H1 (cell line): ENCODE results near the gene TCTN3. TPM values are rescaled to one million over a fixed set of nuclear protein-coding genes. Genes with fewer than 3 reads are reported as not detected.

Experiments used
- CTCF ChIA-PET: fragments of 300-600 bp; sonication (Branson Sonifier 250); formaldehyde crosslinking; loops from one replicate; lab custom pipeline; 2021; ENCODE audit not compliant: partially characterized antibody; lab: Charles Lee
- POLR2A ChIA-PET: fragments of 300-600 bp; sonication (Branson Sonifier 250); formaldehyde crosslinking; loops from one replicate; lab custom pipeline; 2021; ENCODE audit warnings: inconsistent platforms; ENCODE audit not compliant: partially characterized antibody; lab: Charles Lee
- DNase-seq, 2 experiments: peaks; one replicate each; pipeline versions ENCODE4 v3.0.0 to v3.0.0-alpha.2; 2010 to 2022; ENCODE audit warnings: low spot score in 2 of 2, low read depth in 1 of 2, mixed read lengths in 1 of 2
- FAIRE-seq: peaks from 2 replicates; lab custom pipeline; 2011; peaks lifted over from hg19 to GRCh38; lab: Jason Lieb, UNC
- H2AFZ ChIP-seq: 2 replicates; pipeline ENCODE4 v1.8.1; 2012; ENCODE audit warnings: low read length, inconsistent platforms
- H2AK5ac ChIP-seq: 2 replicates; pipeline ENCODE4 v1.6.1; 2013; ENCODE audit warnings: low read depth, low read length
- H2BK120ac ChIP-seq: replicated peaks from 2 replicates; pipeline ENCODE3; 2013; ENCODE audit warnings: low read depth, low read length, inconsistent platforms
- H2BK12ac ChIP-seq: 2 replicates; pipeline ENCODE4 v1.6.1; 2013; ENCODE audit warnings: low read depth, low read length
- H2BK15ac ChIP-seq: 2 replicates; pipeline ENCODE4 v1.6.1; 2013; ENCODE audit warnings: low read length
- H2BK20ac ChIP-seq: 2 replicates; pipeline ENCODE4 v1.6.1; 2013; ENCODE audit warnings: low read length
- H2BK5ac ChIP-seq: 2 replicates; pipeline ENCODE4 v1.6.1; 2013; ENCODE audit warnings: low read depth, low read length
- H3K14ac ChIP-seq: 2 replicates; pipeline ENCODE4 v1.6.1; 2013; ENCODE audit warnings: inconsistent platforms; ENCODE audit not compliant: insufficient read length
- H3K18ac ChIP-seq: 2 replicates; pipeline ENCODE4 v1.6.1; 2013; ENCODE audit warnings: low read length; ENCODE audit errors: extremely low read depth
- H3K23ac ChIP-seq: 2 replicates; pipeline ENCODE4 v1.6.1; 2013; ENCODE audit warnings: inconsistent platforms; ENCODE audit not compliant: insufficient read length
- H3K23me2 ChIP-seq: 2 replicates; pipeline ENCODE4 v1.6.1; 2013; ENCODE audit warnings: low read depth, low read length
- H3K27ac ChIP-seq: 2 replicates; pipeline ENCODE4 v1.6.1; 2011; ENCODE audit warnings: low read depth, low read length, inconsistent platforms
- H3K27me3 ChIP-seq, 4 experiments: replicated peaks in 1 of 4; 1 replicate in 1 of 4; 2 replicates in 3 of 4; pipeline versions ENCODE4 v1.6.1 to v1.8.1; 2011 to 2013; ENCODE audit warnings: low read length in 3 of 4, mild to moderate bottlenecking in 3 of 4, inconsistent platforms in 2 of 4, mixed read lengths in 2 of 4, moderate library complexity in 1 of 4; ENCODE audit not compliant: control insufficient read depth in 3 of 4, insufficient read depth in 3 of 4; ENCODE audit errors: extremely low read depth in 1 of 4
- H3K36me3 ChIP-seq, 4 experiments: 2 replicates each; pipeline versions ENCODE4 v1.6.1 to v1.8.1; 2011 to 2013; ENCODE audit warnings: mild to moderate bottlenecking in 4 of 4, low read length in 3 of 4, moderate library complexity in 2 of 4, control low read depth in 1 of 4, inconsistent platforms in 1 of 4; ENCODE audit not compliant: insufficient read depth in 4 of 4, control insufficient read depth in 2 of 4
- H3K4ac ChIP-seq: replicated peaks from 2 replicates; pipeline ENCODE3; 2013; ENCODE audit warnings: low read length, low read depth, mixed read lengths, inconsistent platforms; ENCODE audit not compliant: insufficient read length
- H3K4me1 ChIP-seq, 4 experiments: replicated peaks in 1 of 4; 1 replicate in 1 of 4; 2 replicates in 3 of 4; pipeline versions ENCODE4 v1.6.1 to v1.8.1; 2011 to 2013; ENCODE audit warnings: low read length in 3 of 4, inconsistent platforms in 2 of 4, mixed read lengths in 1 of 4; ENCODE audit not compliant: insufficient read depth in 4 of 4, control insufficient read depth in 3 of 4
- H3K4me2 ChIP-seq, 2 experiments: 2 replicates each; pipeline versions ENCODE4 v1.6.1 to v1.8.1; 2011 to 2013; ENCODE audit warnings: low read depth in 2 of 2, low read length in 2 of 2, control low read depth in 1 of 2, inconsistent platforms in 1 of 2, mild to moderate bottlenecking in 1 of 2; ENCODE audit not compliant: insufficient read depth in 1 of 2
- H3K4me3 ChIP-seq, 4 experiments: fragments of 200-600, 300-600 bp in 1 of 4; sonication (generic), shearing (Covaris generic), sonication (Bioruptor Twin) in 1 of 4; 2 replicates each; pipeline versions ENCODE4 v1.5.1 to v1.8.1; 2011 to 2016; ENCODE audit warnings: low read length in 4 of 4, low read depth in 3 of 4, control low read depth in 2 of 4, inconsistent platforms in 2 of 4, mild to moderate bottlenecking in 2 of 4, mixed read lengths in 1 of 4, moderate library complexity in 1 of 4; ENCODE audit not compliant: insufficient read depth in 2 of 4; ENCODE audit errors: extremely low read depth in 1 of 4
- H3K56ac ChIP-seq: replicated peaks from 2 replicates; pipeline ENCODE3; 2013; ENCODE audit warnings: low read depth, mild to moderate bottlenecking, mixed read lengths, low read length, inconsistent platforms; ENCODE audit not compliant: insufficient read length
- H3K79me1 ChIP-seq: 2 replicates; pipeline ENCODE4 v1.6.1; 2013; ENCODE audit warnings: low read depth, low read length, control low read depth
- H3K79me2 ChIP-seq, 2 experiments: 2 replicates each; pipeline versions ENCODE4 v1.6.1 to v1.8.1; 2012 to 2013; ENCODE audit warnings: low read length in 2 of 2, mild to moderate bottlenecking in 2 of 2, inconsistent platforms in 1 of 2; ENCODE audit not compliant: insufficient read depth in 2 of 2, control insufficient read depth in 1 of 2
- H3K9ac ChIP-seq, 4 experiments: replicated peaks in 1 of 4; 1 replicate in 1 of 4; 2 replicates in 3 of 4; pipeline versions ENCODE4 v1.6.1 to v1.8.1; 2011 to 2013; ENCODE audit warnings: low read depth in 3 of 4, low read length in 3 of 4, control low read depth in 2 of 4, mild to moderate bottlenecking in 2 of 4, moderate library complexity in 2 of 4, inconsistent platforms in 1 of 4; ENCODE audit errors: extremely low read depth in 1 of 4
- H3K9me3 ChIP-seq, 2 experiments: 2 replicates each; pipeline versions ENCODE4 v1.6.1 to v1.8.1; 2012 to 2013; ENCODE audit warnings: mild to moderate bottlenecking in 2 of 2, moderate library complexity in 2 of 2, control low read depth in 1 of 2, inconsistent platforms in 1 of 2, low read depth in 1 of 2, low read length in 1 of 2, mixed read lengths in 1 of 2; ENCODE audit not compliant: insufficient read depth in 2 of 2
- H4K20me1 ChIP-seq, 2 experiments: replicated peaks in 1 of 2; 2 replicates each; pipeline versions ENCODE3 to v1.8.1; 2011 to 2013; ENCODE audit warnings: inconsistent platforms in 2 of 2, low read length in 2 of 2, mild to moderate bottlenecking in 1 of 2; ENCODE audit not compliant: insufficient read depth in 2 of 2, control insufficient read depth in 1 of 2
- H4K5ac ChIP-seq: 2 replicates; pipeline ENCODE4 v1.6.1; 2013; ENCODE audit warnings: low read length, low read depth, mixed read lengths, inconsistent platforms; ENCODE audit not compliant: insufficient read length
- H4K8ac ChIP-seq: 2 replicates; pipeline ENCODE4 v1.8.0; 2013; ENCODE audit warnings: mild to moderate bottlenecking, moderate library complexity, low read length, inconsistent platforms; ENCODE audit not compliant: insufficient read depth; ENCODE audit errors: extremely low read depth
- H4K91ac ChIP-seq: replicated peaks from 2 replicates; pipeline ENCODE3; 2013; ENCODE audit warnings: low read length, mixed read lengths, inconsistent platforms; ENCODE audit not compliant: insufficient read length
- JUN ChIP-seq: IDR thresholded peaks from 2 replicates; pipeline ENCODE4 v1.6.1; 2011; ENCODE audit warnings: low read depth, mild to moderate bottlenecking, improper control_type of control experiment, low read length
- RXRA ChIP-seq: IDR thresholded peaks from 2 replicates; pipeline ENCODE4 v1.6.1; 2011; ENCODE audit warnings: low read depth, mild to moderate bottlenecking, low read length, moderate library complexity; ENCODE audit not compliant: insufficient read depth
- SIX5 ChIP-seq: IDR thresholded peaks from 2 replicates; pipeline ENCODE4 v1.6.1; 2011; ENCODE audit warnings: mild to moderate bottlenecking, low read depth, low read length
- whole genome bisulfite sequencing, 2 experiments: shearing (Covaris generic) in 1 of 2; methylation state at CpG; one replicate each; pipeline versions ENCODE4 v1.1.6 to v1.1.7; 2013 to 2015; ENCODE audit warnings: low lambda C conversion rate in 2 of 2, mixed read lengths in 2 of 2, inconsistent platforms in 1 of 2, low coverage in 1 of 2, missing lambda C conversion rate in 1 of 2; ENCODE audit not compliant: insufficient replicate concordance in 2 of 2, insufficient coverage in 1 of 2, insufficient read length in 1 of 2; ENCODE audit errors: extremely low coverage in 1 of 2, missing lambda C conversion rate in 1 of 2; 5-methylcytosine and 5-hydroxymethylcytosine counted together
- polyA plus RNA-seq, 7 experiments: library from polyadenylated mRNA; depleted of rRNA in 3 of 7; stranded (reverse) in 5 of 7; unstranded in 2 of 7; fragments of >200 nt in 5 of 7; fragments of 200-250 nt in 2 of 7; gene quantifications; 1 replicate in 5 of 7; 2 replicates in 1 of 7; 4 replicates in 1 of 7; pipeline versions ENCODE4 v1.2.1 to v1.2.3, GENCODE V29; 2011 to 2013; ENCODE audit warnings: missing spikeins in 2 of 7, mixed read lengths in 2 of 7
- total RNA-seq: library from RNA; stranded (reverse); fragmentation: NEBNext Ultra II Directional; extraction: Animal tissue kit (Norgen Biotek cat#: 25700); gene quantifications from 2 replicates; pipeline ENCODE4 v1.2.1, GENCODE V29; 2021

The TCTN3 gene
- total and polyA plus RNA-seq, 2 of the 8 experiments (the other 6 are each of a cell fraction or from before 2014, with no cell fraction given): 34.7 to 39.8 TPM

DNA sequence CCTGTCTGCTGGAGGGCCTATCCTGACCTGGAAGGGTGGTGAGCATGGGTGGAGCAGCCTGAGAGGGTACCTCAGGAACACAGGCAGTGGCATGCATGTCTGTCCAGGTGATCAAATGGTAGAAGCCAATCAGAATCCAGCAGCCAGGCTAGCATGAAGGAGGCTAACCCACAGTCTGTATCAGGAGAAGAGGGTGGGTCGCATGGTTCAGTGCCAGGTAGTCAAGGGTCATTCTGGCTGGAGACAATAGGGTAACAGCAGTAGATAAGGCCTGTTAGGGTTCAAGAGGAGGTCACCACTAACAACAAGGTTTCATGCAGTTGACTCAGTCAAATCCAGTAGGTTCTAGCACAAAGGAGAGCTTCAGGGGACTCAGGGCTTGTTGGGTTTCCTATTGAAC lies 47.6 kb downstream of the TCTN3 start:
- H2BK120ac ChIP-seq: no peak overlapping the region
- no peak overlapping the region for H3K56ac ChIP-seq
- no peak overlapping the region for H3K18ac ChIP-seq
- no peak overlapping the region for H2AK5ac ChIP-seq
- H3K36me3 ChIP-seq: peaks cover 4 to 35% (median 18%) of the 10 kb centered on the region in 4 experiments
- FAIRE-seq (no peak), DNase-seq (no peak)
- H2AFZ ChIP-seq: no peak overlapping the region
- H3K79me2 ChIP-seq: peaks cover 0 to 23% of the 10 kb centered on the region in 2 experiments; a peak in 1 of 4 replicates
- no peak overlapping the region for H3K23ac ChIP-seq
- no peak overlapping the region for H2BK20ac ChIP-seq
- ChIA-PET POLR2A (interaction anchor here (1.2 kb wide), 1 partner anchor 10 kb away, joined by 3 read pairs; the partner anchor contains the start of gene ALDH18A1), CTCF (no interaction called here)
- H3K4ac ChIP-seq: no peak overlapping the region
- H3K9ac ChIP-seq: no peak overlapping the region
- no peak overlapping the region for H3K4me2 ChIP-seq
- H3K4me3 ChIP-seq: no peak overlapping the region
- H4K91ac ChIP-seq: no peak overlapping the region
- no peaks in the 10 kb centered on the region; the same call in 1 of the 2 replicates for H3K79me1 ChIP-seq
- no peak overlapping the region for H2BK15ac ChIP-seq
- peaks cover 0 to 11% of the 10 kb centered on the region in 2 experiments for H4K20me1 ChIP-seq
- H3K14ac ChIP-seq: no peak overlapping the region
- no peak overlapping the region for H4K5ac ChIP-seq
- no peaks in the 10 kb centered on the region for H3K9me3 ChIP-seq
- H2BK12ac ChIP-seq: no peak overlapping the region
- no peak overlapping the region for H4K8ac ChIP-seq
- no peaks in the 10 kb centered on the region for H3K27me3 ChIP-seq
- peaks cover 0 to 4% (median under 1%) of the 10 kb centered on the region in 4 experiments; a peak in 1 of 7 replicates for H3K4me1 ChIP-seq
- H3K23me2 ChIP-seq: no peaks in the 10 kb centered on the region
- no peak overlapping the region for H2BK5ac ChIP-seq
- 86% methylated on average over 1 of the region's 1 CpG; no CpG with 5 or more reads in 1 of the 2 experiments for WGBS, 2 experiments
- no peak overlapping the region for H3K27ac ChIP-seq
- TF ChIP-seq RXRA (no peak), JUN (no peak), SIX5 (no peak)
